Effector CD8-positive, alpha-beta T cell (primary cell): Measurements from ENCODE around the gene DEXI.
A peak's percentile ranks its signal among the peaks of the same experiment; 100 is the strongest.
"Not testable (repeated sequence)": the region's sequence is repeated elsewhere in the genome, so short reads cannot be mapped to it uniquely, and the experiment has no call there.

Source experiments
- DNase-seq: peaks from one replicate; lab custom pipeline; 2025; lab: John Stamatoyannopoulos, UW

Gene DEXI

GRCh38 chr16:10926867-10927266 is 15.4 kb downstream of the DEXI start:
- no peak for DNase-seq

- no peak for DNase-seq
These were observed 16.2 kb downstream of the DEXI start for GRCh38 chr16:10926094-10926493.

GRCh38 chr16:10925285-10925684 is 17.0 kb downstream of the DEXI start:
- not testable (repeated sequence) for DNase-seq

- no peak for DNase-seq
These were observed 18.5 kb downstream of the DEXI start for GRCh38 chr16:10923650-10924214.

GRCh38 chr16:10923146-10923649 is 19.1 kb downstream of the DEXI start:
- no peak for DNase-seq

GRCh38 chr16:10922328-10923145 is 19.7 kb downstream of the DEXI start:
- DNase-seq = no peak

- no peak for DNase-seq
These were observed 20.5 kb downstream of the DEXI start for GRCh38 chr16:10921536-10922327.

GRCh38 chr16:10920726-10921427 is 21.4 kb downstream of the DEXI start:
- no peak for DNase-seq

- no peak for DNase-seq
These were observed 23.3 kb downstream of the DEXI start for GRCh38 chr16:10919003-10919351.

GRCh38 chr16:10918294-10919002 is 23.8 kb downstream of the DEXI start:
- peak; percentile 63 for DNase-seq

GRCh38 chr16:10916534-10916933 is 25.7 kb downstream of the DEXI start:
- DNase-seq = no peak

GRCh38 chr16:10911267-10911666 is 31.0 kb downstream of the DEXI start:
- DNase-seq = no peak

- DNase-seq = no peak
These were observed 34.6 kb downstream of the DEXI start for GRCh38 chr16:10907757-10908045.

- no peak for DNase-seq
These were observed 35.1 kb downstream of the DEXI start for GRCh38 chr16:10906914-10907756.

GRCh38 chr16:10906482-10906881 is 35.8 kb downstream of the DEXI start:
- no peak for DNase-seq

- DNase-seq = no peak
These were observed 39.3 kb downstream of the DEXI start for GRCh38 chr16:10902999-10903398.

GRCh38 chr16:10897134-10897533 is 45.1 kb downstream of the DEXI start:
- no peak for DNase-seq

- DNase-seq = no peak
These were observed 45.5 kb downstream of the DEXI start for GRCh38 chr16:10896723-10897122.

- no peak for DNase-seq
These were observed 46.1 kb downstream of the DEXI start for GRCh38 chr16:10896165-10896564.

GRCh38 chr16:10895053-10895946 is 47.0 kb downstream of the DEXI start:
- no peak for DNase-seq
